Breast epithelium (tissue), 3 donors: ENCODE results near the gene KIF1A.
"Not testable (repeated sequence)": the region's sequence is repeated elsewhere in the genome, so short reads cannot be mapped to it uniquely, and the experiment has no call there.

Source experiments
- POLR2A ChIP-seq: fragments of 450-650 bp; IDR thresholded peaks from one replicate; pipeline ENCODE4 v1.6.1; 2016; ENCODE audit warnings: antibody characterized with exemption, mild to moderate bottlenecking, moderate library complexity
- TF ChIP-seq, protein P1 (sequence below), 3 donors: fragments of 450-650 bp; IDR thresholded peaks; one replicate each; pipeline ENCODE4 v1.5.1; 2016 to 2017; ENCODE audit warnings: antibody characterized with exemption in 3 of 3, mild to moderate bottlenecking in 3 of 3, moderate library complexity in 3 of 3

DNA sequence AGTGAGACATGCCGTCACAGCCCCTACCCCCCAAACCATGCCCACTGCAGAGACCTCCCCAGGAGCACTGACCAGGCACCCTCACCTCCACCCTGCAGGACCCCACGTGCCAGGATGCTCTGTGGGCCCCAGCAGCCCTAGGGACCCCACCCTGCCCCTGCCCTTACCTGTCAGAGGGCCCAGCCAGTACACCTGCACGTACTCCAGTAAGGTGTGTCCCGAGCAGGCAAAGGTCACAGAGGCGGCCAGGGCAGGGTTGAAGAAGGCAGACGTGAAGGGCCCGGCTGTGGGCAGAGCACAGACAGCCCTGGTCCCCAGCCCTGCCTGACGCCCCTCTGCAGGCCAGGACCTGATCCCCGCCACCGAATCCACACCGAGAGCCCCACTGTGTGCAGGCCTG lies 139.8 kb downstream of the KIF1A start:
- TF ChIP-seq, protein P1, sequence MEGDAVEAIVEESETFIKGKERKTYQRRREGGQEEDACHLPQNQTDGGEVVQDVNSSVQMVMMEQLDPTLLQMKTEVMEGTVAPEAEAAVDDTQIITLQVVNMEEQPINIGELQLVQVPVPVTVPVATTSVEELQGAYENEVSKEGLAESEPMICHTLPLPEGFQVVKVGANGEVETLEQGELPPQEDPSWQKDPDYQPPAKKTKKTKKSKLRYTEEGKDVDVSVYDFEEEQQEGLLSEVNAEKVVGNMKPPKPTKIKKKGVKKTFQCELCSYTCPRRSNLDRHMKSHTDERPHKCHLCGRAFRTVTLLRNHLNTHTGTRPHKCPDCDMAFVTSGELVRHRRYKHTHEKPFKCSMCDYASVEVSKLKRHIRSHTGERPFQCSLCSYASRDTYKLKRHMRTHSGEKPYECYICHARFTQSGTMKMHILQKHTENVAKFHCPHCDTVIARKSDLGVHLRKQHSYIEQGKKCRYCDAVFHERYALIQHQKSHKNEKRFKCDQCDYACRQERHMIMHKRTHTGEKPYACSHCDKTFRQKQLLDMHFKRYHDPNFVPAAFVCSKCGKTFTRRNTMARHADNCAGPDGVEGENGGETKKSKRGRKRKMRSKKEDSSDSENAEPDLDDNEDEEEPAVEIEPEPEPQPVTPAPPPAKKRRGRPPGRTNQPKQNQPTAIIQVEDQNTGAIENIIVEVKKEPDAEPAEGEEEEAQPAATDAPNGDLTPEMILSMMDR (IDR thresholded peaks at IDR 0.05) = not testable (repeated sequence)
- not testable (repeated sequence) for TF ChIP-seq POLR2A
